Colonic mucosa (tissue), 4 donors: Measurements from ENCODE around the gene FARP2. TPM values are rescaled to one million over a fixed set of nuclear protein-coding genes. Genes with fewer than 3 reads are reported as not detected.

Experiments
- DNase-seq: peaks from one replicate; pipeline ENCODE4 v3.0.0-alpha.2; 2020
- H3K27ac ChIP-seq: fragments of 200-600 bp; one replicate; pipeline ENCODE4 v1.8.0; 2021
- H3K27me3 ChIP-seq: fragments of 200-600 bp; one replicate; pipeline ENCODE4 v1.8.0; 2021
- H3K36me3 ChIP-seq: fragments of 200-600 bp; one replicate; pipeline ENCODE4 v1.8.0; 2021
- H3K4me1 ChIP-seq: fragments of 200-600 bp; one replicate; pipeline ENCODE4 v1.8.0; 2021; ENCODE audit warnings: mild to moderate bottlenecking
- H3K4me3 ChIP-seq: fragments of 200-600 bp; one replicate; pipeline ENCODE4 v1.8.0; 2021
- H3K9ac ChIP-seq, 2 donors: one replicate each; pipeline ENCODE4 v1.7.0; 2013; ENCODE audit warnings: control low read depth in 2 of 2, low read depth in 2 of 2, low read length in 2 of 2
- H3K9me3 ChIP-seq: fragments of 200-600 bp; one replicate; pipeline ENCODE4 v1.8.0; 2021
- CTCF ChIP-seq: fragments of 200-600 bp; IDR thresholded peaks from one replicate; pipeline ENCODE4 v1.8.0; 2022; ENCODE audit warnings: antibody characterized with exemption, mild to moderate bottlenecking
- intact Hi-C: fragments of 100-400 bp; cut with DNase I; formaldehyde crosslinking; loops from one replicate; pipeline ENCODE4 v1.14.1; 2022
- total RNA-seq, 2 donors: library from RNA; stranded (reverse); fragmentation: NEBNext Ultra II Directional in 1 of 2; extraction: Animal tissue kit (Norgen Biotek cat#: 25700) in 1 of 2; gene quantifications; one replicate each; pipeline ENCODE4 v1.2.1, GENCODE V29; 2021
- donor health status: healthy.
- donor health status: DM: no; HTN: no; CAD: no.
- donor health status: DM: no; HTN: no; CAD: no.

Gene FARP2
- total RNA-seq, 2 donors from 2014 or later = 107 to 122 TPM

GRCh38 chr2:241506793-241507429 lies 150.8 kb downstream of the FARP2 start:
- no peak for TF ChIP-seq CTCF
- Histone ChIP-seq H3K4me3 (peak overlapping the region; percentile 90), H3K36me3 (no peaks in the 10 kb centered on the region), H3K4me1 (peaks cover 8% of the 10 kb centered on the region), H3K9ac (peak overlapping the region; percentile 78), H3K9me3 (no peaks in the 10 kb centered on the region), H3K27ac (no peak overlapping the region), H3K27me3 (no peaks in the 10 kb centered on the region)
- intact Hi-C loops = no loop called here
- DNase-seq = no peak

DNA sequence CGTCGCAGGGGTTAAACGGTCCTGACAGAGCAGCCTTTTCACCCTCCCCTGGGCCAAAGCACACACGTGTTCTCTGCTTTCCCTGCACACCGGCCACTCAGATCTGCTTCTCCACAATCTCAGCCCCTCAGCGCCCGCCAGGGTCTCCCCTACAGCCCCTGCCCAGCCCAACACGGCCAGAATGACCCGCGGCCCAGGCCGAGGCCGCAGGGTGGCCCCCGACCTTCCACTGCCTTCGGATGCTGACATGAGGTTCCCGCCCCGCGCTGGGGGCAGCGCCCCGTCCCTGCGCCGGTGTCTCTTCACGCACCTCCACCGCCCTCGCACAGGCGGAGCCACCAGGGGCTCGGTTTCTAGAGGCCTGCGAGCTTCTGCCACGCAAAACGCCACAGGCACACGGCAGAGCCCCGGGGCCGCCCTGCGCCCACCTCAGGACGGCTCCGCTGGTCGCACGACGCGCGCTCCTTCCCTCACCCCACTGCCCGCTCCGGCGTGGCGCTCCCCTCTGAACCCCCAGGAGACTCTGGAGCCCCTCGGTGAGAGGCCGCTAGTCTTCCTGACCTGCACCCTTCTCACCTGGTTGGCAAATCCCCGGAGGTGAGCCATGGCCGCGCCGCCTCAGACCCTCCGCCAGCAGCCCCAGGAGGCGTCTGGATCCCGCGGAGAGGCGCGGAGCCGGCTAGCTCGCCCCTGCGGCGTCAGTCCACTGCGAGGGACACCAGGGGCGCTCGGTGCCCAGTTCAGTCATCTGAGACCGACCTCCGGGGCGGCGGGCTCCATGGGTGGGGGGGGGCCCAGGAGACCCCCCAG lies 151.6 kb downstream of the FARP2 start:
- no peaks in the 10 kb centered on the region for H3K9me3 ChIP-seq
- no peaks in the 10 kb centered on the region for H3K27me3 ChIP-seq
- intact Hi-C loops = no loop called here
- no peaks in the 10 kb centered on the region for H3K36me3 ChIP-seq
- H3K4me3 ChIP-seq = peak overlapping the region; percentile 90
- TF ChIP-seq CTCF = no peak
- peak overlapping the region; percentile 78 for H3K9ac ChIP-seq
- peaks cover 8% of the 10 kb centered on the region for H3K4me1 ChIP-seq
- DNase-seq = no peak
- H3K27ac ChIP-seq = peak overlapping the region; percentile 69

DNA sequence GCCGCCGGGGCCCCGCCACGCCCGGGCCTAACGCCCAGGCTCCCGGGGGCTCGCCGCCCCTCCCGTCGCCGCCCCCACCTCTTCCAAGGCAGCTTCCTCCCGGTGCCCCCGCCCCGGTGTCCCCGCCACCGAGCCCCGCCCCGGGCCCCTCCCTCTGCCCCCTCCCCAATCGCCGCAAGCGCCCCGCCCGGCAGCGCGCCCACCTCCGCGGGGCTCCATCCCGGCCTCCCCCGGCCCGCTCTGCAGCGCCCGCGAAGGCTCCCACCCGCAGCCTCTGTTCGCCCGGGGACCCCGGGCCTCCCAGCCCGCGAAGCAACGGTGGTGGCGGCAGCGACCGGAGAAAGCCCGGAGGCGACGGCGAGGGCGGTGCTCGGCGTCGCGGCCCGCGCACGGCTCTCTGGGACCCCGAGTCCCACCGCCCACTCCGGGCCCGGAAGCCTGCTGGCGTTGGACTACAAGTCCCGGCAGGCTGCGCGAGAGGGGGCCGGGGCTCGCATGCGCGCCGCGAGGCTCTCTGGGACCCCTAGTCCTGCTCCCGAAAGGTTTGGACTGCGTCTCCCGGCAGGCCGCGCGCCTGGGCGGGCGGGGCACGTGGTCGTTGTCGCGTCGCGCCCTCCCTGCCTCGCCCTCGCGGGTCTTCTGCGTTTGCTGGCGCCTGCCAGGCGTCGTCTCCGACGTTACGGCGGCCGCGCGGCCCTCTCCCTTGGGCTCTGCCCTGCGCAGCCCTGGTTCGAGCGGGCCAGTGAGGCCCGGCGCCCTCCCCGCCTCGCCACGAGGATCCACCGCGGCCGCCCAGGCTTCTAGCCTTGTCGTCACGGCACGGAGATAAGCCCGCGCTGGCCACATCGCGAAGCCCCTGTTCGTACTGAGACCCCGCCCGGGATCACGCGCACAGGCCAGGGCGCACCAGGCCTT lies 152.4 kb downstream of the FARP2 start, which contains the start of gene STK25:
Gene STK25, minus strand, starts transcription at position 345 of the 915 bp plus-strand sequence. CDS start 549 bp downstream, outside the sequence.
- peak; percentile 97 for DNase-seq
- Histone ChIP-seq H3K27me3 (no peaks in the 10 kb centered on the region), H3K9me3 (no peaks in the 10 kb centered on the region), H3K36me3 (no peaks in the 10 kb centered on the region), H3K27ac (peak within 1 kb of the TSS; percentile 69), H3K4me1 (peaks cover 8% of the 10 kb centered on the region), H3K4me3 (peak within 1 kb of the TSS; percentile 90), H3K9ac (peak within 1 kb of the TSS; percentile 78 to 84)
- TF ChIP-seq CTCF = no peak
- intact Hi-C loops = no loop called here

DNA sequence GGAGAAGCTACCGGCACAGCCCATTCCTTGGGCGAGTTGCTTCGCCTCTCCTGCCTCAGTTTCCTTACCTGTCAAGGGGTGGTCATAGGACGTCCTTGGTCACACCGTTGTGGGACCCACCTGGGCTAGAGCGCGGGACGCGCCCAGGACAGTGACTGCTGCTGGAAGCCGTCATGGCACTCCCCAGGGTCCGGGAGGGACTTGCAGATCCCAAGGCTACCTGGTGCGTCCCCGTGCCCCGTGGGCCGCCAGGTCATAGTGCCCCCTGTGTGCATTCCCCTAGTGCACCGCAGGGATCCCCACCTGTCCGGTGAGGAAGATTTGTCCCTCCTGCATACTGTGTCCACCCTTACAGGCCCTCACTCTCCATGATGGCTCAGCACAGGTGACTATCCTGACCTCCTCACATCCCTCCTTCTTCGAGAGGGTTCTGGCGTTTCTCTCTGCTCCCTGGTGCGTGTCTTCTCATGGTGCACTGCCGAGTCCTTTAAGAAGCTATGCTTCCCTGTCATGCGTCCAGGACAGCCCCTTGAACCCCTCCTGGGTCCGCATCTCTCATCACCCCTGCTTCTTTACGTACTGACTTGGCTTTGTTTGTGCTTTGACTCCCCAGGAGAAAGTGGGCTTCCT lies 153.2 kb downstream of the FARP2 start:
- H3K36me3 ChIP-seq = no peaks in the 10 kb centered on the region
- peaks cover 8% of the 10 kb centered on the region for H3K4me1 ChIP-seq
- H3K9ac ChIP-seq = peak overlapping the region; percentile 75 to 84
- no peak for DNase-seq
- H3K9me3 ChIP-seq = no peaks in the 10 kb centered on the region
- TF ChIP-seq CTCF = no peak
- H3K27ac ChIP-seq = peak overlapping the region; percentile 69
- intact Hi-C loops = no loop called here
- H3K27me3 ChIP-seq = no peaks in the 10 kb centered on the region
- H3K4me3 ChIP-seq = peak overlapping the region; percentile 90
